Activated CD4-positive, alpha-beta memory T cell treated with anti-CD3 and anti-CD28 coated beads for 36 hours (primary cell): ENCODE measurements around the gene ODAD4. TPM values are rescaled to one million over a fixed set of nuclear protein-coding genes. Genes with fewer than 3 reads are reported as not detected.
A peak's percentile ranks its signal among the peaks of the same experiment; 100 is the strongest.

Experiments
- CTCF ChIA-PET: fragments of 350-600 bp; sonication (Branson Sonifier 250); formaldehyde crosslinking; loops from one replicate; lab custom pipeline; 2021; ENCODE audit warnings: antibody characterized with exemption, inconsistent platforms; lab: Charles Lee
- POLR2A ChIA-PET: fragments of 350-600 bp; sonication (Branson Sonifier 250); formaldehyde crosslinking; loops from one replicate; lab custom pipeline; 2021; ENCODE audit warnings: antibody characterized with exemption; lab: Charles Lee
- DNase-seq: peaks from one replicate; pipeline ENCODE4 v3.0.0-alpha.2; 2020
- H3K27ac Mint-ChIP-seq: one replicate; pipeline ENCODE4 v1.8.0; 2021; ENCODE audit warnings: mixed read lengths
- H3K27me3 Mint-ChIP-seq: one replicate; pipeline ENCODE4 v1.8.0; 2021; ENCODE audit warnings: mixed read lengths
- H3K36me3 Mint-ChIP-seq: one replicate; pipeline ENCODE4 v1.8.0; 2021; ENCODE audit warnings: mixed read lengths
- H3K4me1 Mint-ChIP-seq: one replicate; pipeline ENCODE4 v1.8.0; 2021; ENCODE audit warnings: low read depth, mixed read lengths
- H3K4me3 Mint-ChIP-seq: one replicate; pipeline ENCODE4 v1.8.0; 2021; ENCODE audit warnings: mild to moderate bottlenecking, mixed read lengths
- H3K9me3 Mint-ChIP-seq: one replicate; pipeline ENCODE4 v1.8.0; 2021; ENCODE audit warnings: mixed read lengths
- intact Hi-C: fragments of 100-400 bp; cut with micrococcal nuclease; formaldehyde crosslinking; loops from one replicate; pipeline ENCODE4 v1.15.1; 2023
- total RNA-seq, 2 experiments: library from RNA; stranded (reverse); gene quantifications; one replicate each; pipeline ENCODE4 v1.2.3, GENCODE V29; 2021

ODAD4 gene, protein sequence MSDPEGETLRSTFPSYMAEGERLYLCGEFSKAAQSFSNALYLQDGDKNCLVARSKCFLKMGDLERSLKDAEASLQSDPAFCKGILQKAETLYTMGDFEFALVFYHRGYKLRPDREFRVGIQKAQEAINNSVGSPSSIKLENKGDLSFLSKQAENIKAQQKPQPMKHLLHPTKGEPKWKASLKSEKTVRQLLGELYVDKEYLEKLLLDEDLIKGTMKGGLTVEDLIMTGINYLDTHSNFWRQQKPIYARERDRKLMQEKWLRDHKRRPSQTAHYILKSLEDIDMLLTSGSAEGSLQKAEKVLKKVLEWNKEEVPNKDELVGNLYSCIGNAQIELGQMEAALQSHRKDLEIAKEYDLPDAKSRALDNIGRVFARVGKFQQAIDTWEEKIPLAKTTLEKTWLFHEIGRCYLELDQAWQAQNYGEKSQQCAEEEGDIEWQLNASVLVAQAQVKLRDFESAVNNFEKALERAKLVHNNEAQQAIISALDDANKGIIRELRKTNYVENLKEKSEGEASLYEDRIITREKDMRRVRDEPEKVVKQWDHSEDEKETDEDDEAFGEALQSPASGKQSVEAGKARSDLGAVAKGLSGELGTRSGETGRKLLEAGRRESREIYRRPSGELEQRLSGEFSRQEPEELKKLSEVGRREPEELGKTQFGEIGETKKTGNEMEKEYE
- 1 to 10 TPM in 1 of 2 experiments, under 1 TPM in 1; 0.77 to 1.4 TPM for total RNA-seq

DNA sequence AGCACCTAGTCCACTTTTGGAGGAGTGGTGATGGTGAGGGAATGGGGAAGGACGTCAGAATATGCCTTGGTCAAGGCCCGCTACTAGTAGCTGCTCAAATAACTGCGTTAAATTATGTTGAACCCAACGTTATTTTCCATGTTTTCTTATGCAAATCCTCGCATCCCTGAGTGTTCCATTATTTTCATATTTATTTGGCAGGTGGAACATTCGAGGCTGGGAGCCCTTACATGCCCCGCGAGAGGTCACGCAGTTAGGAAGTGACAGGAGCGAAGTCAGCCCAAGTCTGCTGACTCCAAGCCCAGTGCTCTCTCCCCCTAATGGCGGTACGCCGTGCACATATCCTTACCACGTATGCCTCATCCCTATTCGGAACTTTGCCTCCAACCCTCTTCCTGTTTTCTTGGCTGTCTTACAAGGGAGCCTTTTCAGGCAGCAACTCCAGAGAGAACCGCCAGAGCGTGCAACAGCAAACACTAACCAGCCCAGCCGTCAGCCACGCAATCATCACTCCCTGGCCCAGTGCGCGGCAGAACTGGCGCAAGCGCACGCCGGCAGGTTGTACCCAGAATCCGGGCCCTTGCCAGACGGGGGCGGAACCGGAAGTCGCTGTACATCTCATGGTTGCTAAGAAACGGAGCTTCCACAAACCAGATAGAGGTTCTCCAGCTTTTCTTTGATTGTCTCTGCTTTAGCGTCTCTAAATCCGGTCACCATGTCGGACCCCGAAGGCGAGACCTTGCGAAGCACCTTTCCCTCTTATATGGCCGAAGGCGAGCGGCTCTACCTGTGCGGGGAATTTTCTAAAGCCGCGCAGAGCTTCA is at the start of gene ODAD4:
ODAD4 (plus strand) TSS at position 609 of the 824 bp plus-strand sequence; CDS start at position 716, 107 bp downstream.
- Mint-ChIP-seq H3K27ac (peak within 1 kb of the TSS; percentile 93), H3K4me3 (peak within 1 kb of the TSS; percentile 94), H3K36me3 (no peaks in the 10 kb centered on the region), H3K4me1 (peaks cover 13% of the 10 kb centered on the region), H3K27me3 (no peaks in the 10 kb centered on the region), H3K9me3 (no peaks in the 10 kb centered on the region)
- peak; percentile 98 for DNase-seq
- POLR2A ChIA-PET, result interaction anchor here (0.8 to 2.6 kb wide), 10 partner anchors 12 to 1111 kb away, joined by 3 to 25 read pairs (median 3); partner anchors contain the start of genes ACLY, CNP, DHX58 and DNAJC7
- intact Hi-C loops, result loop anchor here (1.0 to 2.0 kb wide), 2 partner anchors 11 to 37 kb away; partner anchors contain the start of gene CNP
- CTCF ChIA-PET, result interaction anchor here (0.7 to 1.8 kb wide), 13 partner anchors 9 to 143 kb away, joined by 3 to 9 read pairs (median 4); partner anchors contain the start of genes ACLY, CNP, DNAJC7 and JUP

DNA sequence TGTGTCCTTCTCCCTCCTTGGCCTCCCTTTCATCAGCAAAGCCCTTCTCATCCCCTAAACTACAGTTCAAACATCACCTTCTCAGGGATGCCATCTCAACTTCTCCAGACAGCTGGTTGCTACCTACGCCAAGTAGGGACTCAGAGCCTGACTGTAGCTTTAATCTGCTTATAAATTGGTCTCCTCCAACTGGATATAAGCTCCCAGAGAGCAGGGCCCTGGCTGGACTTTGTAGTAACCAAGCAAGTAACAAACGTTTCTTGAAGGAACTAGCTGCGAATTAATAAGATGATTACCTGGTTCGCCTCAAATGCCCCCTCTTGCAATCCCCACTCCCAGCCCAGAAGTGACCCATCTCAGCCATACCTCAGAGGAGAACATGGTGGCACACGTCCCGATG is 47.7 kb upstream of the ODAD4 start:
- H3K27ac Mint-ChIP-seq, result no peak overlapping the region
- peaks cover 52% of the 10 kb centered on the region for H3K36me3 Mint-ChIP-seq
- CTCF ChIA-PET, result no interaction called here
- no peak overlapping the region for H3K4me3 Mint-ChIP-seq
- POLR2A ChIA-PET, result no interaction called here
- no peaks in the 10 kb centered on the region for H3K9me3 Mint-ChIP-seq
- H3K4me1 Mint-ChIP-seq, result no peaks in the 10 kb centered on the region
- H3K27me3 Mint-ChIP-seq, result no peaks in the 10 kb centered on the region
- no peak for DNase-seq
- intact Hi-C loops, result no loop called here

DNA sequence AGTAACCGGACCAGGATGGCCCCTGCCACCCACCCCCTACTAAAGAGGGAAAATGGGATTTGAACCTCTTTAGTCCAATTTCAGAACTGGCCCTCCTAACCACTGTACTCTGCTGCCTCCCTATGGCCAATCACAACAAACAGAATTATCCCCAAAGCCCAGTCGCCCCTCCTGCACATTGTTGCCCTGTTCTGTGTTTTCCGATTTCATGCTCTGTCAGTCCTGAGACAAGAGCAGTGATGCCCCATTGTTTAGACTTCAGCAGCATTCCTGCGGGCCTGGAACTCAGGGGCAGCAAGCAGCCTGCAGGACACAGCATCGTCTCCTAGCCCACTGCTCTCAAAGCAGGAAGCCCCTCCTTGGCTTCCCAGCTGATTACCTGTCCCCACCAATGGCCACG is 44.7 kb upstream of the ODAD4 start:
- peak; percentile 12 for DNase-seq
- ChIA-PET CTCF (interaction anchor here (1.1 to 2.0 kb wide), 2 partner anchors 84 to 148 kb away, joined by 3 to 4 read pairs; no protein-coding TSS in a partner anchor), POLR2A (no interaction called here)
- no peak overlapping the region for H3K4me3 Mint-ChIP-seq
- peaks cover 44% of the 10 kb centered on the region for H3K36me3 Mint-ChIP-seq
- no peaks in the 10 kb centered on the region for H3K4me1 Mint-ChIP-seq
- intact Hi-C loops, result loop anchor here (5.0 kb wide), 1 partner anchor 148 kb away; no protein-coding TSS in a partner anchor
- H3K27me3 Mint-ChIP-seq, result no peaks in the 10 kb centered on the region
- H3K9me3 Mint-ChIP-seq, result no peaks in the 10 kb centered on the region
- H3K27ac Mint-ChIP-seq, result no peak overlapping the region

DNA sequence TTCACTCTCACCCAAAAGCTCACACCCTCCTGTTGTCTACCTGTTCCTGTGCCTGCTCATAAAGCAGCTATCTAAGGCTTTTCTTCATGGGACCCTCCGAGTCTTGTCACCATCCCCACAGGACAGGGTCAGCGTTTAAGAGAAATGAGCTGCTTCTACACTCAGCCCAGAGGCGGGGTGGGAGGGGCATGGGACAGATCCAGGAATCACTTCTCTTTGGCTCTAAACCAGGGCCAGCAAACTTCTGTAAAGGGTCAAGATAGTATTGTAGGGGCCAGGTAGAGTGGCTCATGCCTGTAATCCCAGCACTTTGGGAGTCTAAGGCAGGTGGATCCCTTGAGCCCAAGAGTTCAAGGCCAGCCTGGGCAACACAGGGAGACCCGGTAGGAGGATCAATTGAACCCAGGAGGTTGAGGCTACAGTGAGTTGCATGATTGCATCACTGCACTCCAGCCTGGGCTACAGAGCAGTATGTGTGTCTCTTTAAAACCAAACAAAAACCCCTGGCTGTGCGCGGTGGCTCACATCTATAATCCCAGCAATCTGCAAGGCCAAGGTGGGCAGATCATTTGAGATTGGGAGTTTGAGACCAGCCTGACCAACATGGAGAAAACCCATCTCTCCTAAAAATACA is 42.0 kb upstream of the ODAD4 start:
- Mint-ChIP-seq H3K9me3 (no peaks in the 10 kb centered on the region), H3K27ac (no peak overlapping the region), H3K36me3 (peaks cover 44% of the 10 kb centered on the region), H3K4me3 (no peak overlapping the region), H3K27me3 (no peaks in the 10 kb centered on the region), H3K4me1 (no peaks in the 10 kb centered on the region)
- intact Hi-C loops, result loop anchor here (5.0 kb wide), 1 partner anchor 151 kb away; no protein-coding TSS in a partner anchor
- DNase-seq, result no peak
- POLR2A ChIA-PET, result interaction anchor here (0.5 to 0.8 kb wide), 2 partner anchors 40 to 183 kb away, joined by 3 to 4 read pairs; no protein-coding TSS in a partner anchor
- CTCF ChIA-PET, result interaction anchor here (1.3 kb wide), 1 partner anchor 10 kb away, joined by 3 read pairs; no protein-coding TSS in a partner anchor

DNA sequence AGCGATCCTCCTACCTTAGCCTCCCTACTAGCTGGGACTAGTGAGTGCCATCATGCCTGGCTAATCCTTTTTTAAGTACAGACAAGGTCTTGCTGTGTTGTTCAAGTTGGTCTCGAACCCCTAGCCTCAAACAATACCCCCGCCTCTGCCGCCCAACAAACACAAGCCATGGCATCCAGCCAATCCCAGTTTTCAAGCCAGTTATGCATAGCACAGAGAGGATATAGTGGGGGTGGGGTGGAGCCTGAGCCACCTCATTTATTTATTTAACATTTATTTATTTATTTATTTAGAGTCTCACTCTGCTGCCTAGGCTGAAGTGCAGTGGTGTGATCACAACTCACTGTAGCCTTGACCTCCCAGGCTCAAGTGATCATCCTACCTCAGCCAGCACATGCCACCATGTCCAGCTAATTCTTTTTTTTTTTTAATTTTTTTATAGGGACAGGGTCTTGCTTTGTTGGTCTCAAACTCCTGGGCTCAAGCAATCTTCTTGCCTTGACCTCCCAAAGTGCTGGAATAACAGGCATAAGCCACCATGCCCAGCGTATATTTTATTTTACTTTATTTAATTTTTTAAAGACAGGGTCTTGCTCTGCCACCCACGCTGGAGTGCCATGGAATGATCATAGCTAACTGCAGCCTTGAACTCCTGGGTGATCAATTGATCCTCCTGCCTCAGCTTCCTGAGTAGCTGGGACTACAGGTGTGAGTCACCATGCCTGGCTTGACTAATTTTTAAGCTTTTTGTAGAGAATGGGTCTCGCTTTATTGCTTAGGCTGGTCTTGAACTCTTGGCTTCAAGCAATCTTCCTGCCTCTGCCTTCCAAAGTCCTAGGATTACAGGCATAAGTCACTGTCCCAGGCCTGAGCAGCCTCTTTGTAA is 39.0 kb upstream of the ODAD4 start:
- no peaks in the 10 kb centered on the region for H3K27me3 Mint-ChIP-seq
- H3K4me3 Mint-ChIP-seq, result no peak overlapping the region
- no peaks in the 10 kb centered on the region for H3K4me1 Mint-ChIP-seq
- ChIA-PET CTCF (no interaction called here), POLR2A (no interaction called here)
- no peaks in the 10 kb centered on the region for H3K9me3 Mint-ChIP-seq
- peaks cover 35% of the 10 kb centered on the region for H3K36me3 Mint-ChIP-seq
- DNase-seq, result no peak
- peak overlapping the region; percentile 33 for H3K27ac Mint-ChIP-seq
- intact Hi-C loops, result no loop called here

DNA sequence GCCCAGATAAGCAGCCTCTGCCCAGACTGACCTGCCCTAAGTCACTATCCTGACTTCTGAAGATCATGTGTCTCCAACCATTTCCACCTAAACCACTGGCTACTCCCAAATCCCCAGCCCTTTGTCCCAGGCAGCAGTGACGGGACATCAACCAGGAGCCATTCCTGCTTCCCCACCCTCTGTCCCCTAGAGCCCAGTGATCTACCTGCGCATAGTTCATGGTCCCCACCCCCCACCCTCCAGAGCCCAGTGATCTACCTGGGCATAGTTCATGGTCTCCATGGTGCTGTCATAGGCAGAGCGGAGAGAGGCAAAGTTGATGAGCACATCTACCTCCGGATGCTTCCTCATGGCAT is 38.4 kb upstream of the ODAD4 start:
- Mint-ChIP-seq H3K9me3 (no peaks in the 10 kb centered on the region), H3K36me3 (peaks cover 39% of the 10 kb centered on the region), H3K4me1 (no peaks in the 10 kb centered on the region), H3K4me3 (no peak overlapping the region), H3K27me3 (no peaks in the 10 kb centered on the region), H3K27ac (no peak overlapping the region)
- intact Hi-C loops, result no loop called here
- ChIA-PET POLR2A (no interaction called here), CTCF (no interaction called here)
- no peak for DNase-seq

DNA sequence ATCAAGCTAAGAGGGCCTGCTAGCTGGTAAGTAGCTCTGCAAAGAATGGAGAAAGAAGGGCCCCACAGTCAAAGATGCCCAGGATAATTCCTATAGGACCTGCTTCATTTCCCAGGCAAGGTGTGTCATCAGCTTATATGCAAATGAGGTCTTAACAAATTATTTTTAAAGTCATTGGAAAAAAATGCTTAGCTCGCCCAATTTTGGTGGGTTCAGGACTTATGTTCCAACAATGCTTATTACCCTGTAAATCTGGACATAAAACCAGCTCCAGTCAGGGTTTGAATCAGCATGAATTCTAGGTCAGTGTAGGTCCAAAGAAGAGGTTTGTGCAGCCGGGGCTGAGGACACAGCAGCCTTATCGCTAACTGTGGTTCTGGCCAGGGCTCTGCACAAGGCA is 37.0 kb upstream of the ODAD4 start:
- Mint-ChIP-seq H3K27me3 (no peaks in the 10 kb centered on the region), H3K9me3 (no peaks in the 10 kb centered on the region), H3K4me3 (no peak overlapping the region), H3K27ac (no peak overlapping the region), H3K4me1 (no peaks in the 10 kb centered on the region), H3K36me3 (peaks cover 38% of the 10 kb centered on the region)
- POLR2A ChIA-PET, result no interaction called here
- CTCF ChIA-PET, result no interaction called here
- DNase-seq, result no peak
- intact Hi-C loops, result no loop called here

DNA sequence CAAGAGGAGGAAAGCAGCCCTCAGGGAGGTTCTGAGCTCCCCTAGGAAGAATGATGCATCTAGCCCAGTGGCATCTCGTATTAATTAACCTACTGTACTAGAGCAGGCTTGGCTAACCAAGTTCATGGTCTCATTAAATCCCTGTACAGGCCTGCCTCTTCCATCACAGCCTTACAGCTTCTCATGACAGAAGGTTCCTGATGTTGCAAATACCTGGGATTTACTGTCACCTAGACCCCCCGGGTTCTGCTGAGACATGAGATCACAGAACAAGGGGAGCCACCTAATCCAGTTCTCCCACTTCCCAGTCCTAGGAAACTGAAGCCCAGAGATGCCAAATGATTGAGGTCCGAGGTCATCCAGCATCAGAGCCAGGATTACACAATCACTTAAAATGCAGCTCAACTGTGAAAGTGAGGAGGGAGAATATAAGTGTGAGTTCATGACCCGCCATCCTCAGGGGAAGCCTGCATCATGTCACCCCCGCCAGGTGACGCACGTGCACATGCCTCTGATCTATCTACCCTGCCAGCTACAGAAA is 35.6 kb upstream of the ODAD4 start:
- POLR2A ChIA-PET, result no interaction called here
- CTCF ChIA-PET, result no interaction called here
- no peak overlapping the region for H3K4me3 Mint-ChIP-seq

DNA sequence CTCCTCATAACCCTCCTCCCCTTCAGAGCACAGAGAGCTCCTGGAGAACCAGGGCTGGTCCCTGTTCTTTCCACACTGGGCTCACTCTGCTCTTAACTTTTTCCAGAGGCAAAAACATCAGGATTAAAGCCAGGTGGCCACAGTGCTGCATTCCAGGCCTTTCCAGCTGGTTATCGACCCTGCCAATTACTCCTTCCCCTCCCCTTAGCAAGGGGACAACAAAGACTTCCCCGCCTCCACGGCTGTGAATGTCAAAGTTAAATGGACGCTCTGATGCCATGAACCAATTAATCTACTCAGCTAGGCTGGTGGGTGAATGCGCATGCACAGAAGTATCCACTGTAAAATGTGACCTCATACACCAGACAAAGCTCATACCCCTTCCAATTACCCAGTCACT is 34.8 kb upstream of the ODAD4 start:
- Mint-ChIP-seq H3K4me3 (no peak overlapping the region), H3K27ac (no peak overlapping the region), H3K4me1 (no peaks in the 10 kb centered on the region), H3K9me3 (no peaks in the 10 kb centered on the region), H3K27me3 (no peaks in the 10 kb centered on the region), H3K36me3 (peaks cover 44% of the 10 kb centered on the region)
- intact Hi-C loops, result no loop called here
- ChIA-PET CTCF (interaction anchor here (1.1 kb wide), 1 partner anchor 200 kb away, joined by 3 read pairs; no protein-coding TSS in a partner anchor), POLR2A (no interaction called here)
- no peak for DNase-seq

More for the DNA sequence above, 35.6 kb upstream of the ODAD4 start:
- no peaks in the 10 kb centered on the region for H3K27me3 Mint-ChIP-seq
- intact Hi-C loops, result no loop called here
- H3K9me3 Mint-ChIP-seq, result no peaks in the 10 kb centered on the region
- no peak for DNase-seq
- H3K27ac Mint-ChIP-seq, result no peak overlapping the region
- peaks cover 46% of the 10 kb centered on the region for H3K36me3 Mint-ChIP-seq
- no peaks in the 10 kb centered on the region for H3K4me1 Mint-ChIP-seq

DNA sequence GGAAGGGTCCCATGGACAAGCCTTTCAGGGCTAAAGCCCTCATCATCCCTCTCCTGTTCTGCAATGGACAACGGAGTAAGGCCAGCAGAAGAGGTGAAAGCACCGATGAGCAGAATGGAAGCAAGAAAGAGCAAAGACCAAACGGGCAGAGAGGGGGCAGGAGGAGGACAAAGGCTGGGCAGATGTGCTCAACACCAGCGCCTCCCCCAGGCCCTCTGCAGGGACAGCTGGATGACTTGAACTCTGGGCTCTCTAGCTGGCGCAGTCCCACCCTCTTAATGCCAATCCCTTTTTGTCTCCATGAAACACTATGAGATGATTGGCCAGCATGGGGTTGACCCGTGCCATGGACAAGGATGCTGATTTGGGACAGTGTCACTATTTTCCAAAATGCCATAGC is 33.7 kb upstream of the ODAD4 start:
- Mint-ChIP-seq H3K9me3 (no peaks in the 10 kb centered on the region), H3K4me3 (no peak overlapping the region), H3K4me1 (no peaks in the 10 kb centered on the region), H3K27ac (no peak overlapping the region), H3K36me3 (peaks cover 53% of the 10 kb centered on the region), H3K27me3 (no peaks in the 10 kb centered on the region)
- no peak for DNase-seq
- ChIA-PET POLR2A (no interaction called here), CTCF (no interaction called here)
- intact Hi-C loops, result no loop called here
